ENCODE data around the gene EEA1. TPM values are rescaled to one million over a fixed set of nuclear protein-coding genes. Genes with fewer than 3 reads are reported as not detected.
A peak's percentile ranks its signal among the peaks of the same experiment; 100 is the strongest.

EEA1 gene
- total RNA-seq, 4 donors from 2014 or later, result 18.6 to 28.7 (median 20.8) TPM

DNA sequence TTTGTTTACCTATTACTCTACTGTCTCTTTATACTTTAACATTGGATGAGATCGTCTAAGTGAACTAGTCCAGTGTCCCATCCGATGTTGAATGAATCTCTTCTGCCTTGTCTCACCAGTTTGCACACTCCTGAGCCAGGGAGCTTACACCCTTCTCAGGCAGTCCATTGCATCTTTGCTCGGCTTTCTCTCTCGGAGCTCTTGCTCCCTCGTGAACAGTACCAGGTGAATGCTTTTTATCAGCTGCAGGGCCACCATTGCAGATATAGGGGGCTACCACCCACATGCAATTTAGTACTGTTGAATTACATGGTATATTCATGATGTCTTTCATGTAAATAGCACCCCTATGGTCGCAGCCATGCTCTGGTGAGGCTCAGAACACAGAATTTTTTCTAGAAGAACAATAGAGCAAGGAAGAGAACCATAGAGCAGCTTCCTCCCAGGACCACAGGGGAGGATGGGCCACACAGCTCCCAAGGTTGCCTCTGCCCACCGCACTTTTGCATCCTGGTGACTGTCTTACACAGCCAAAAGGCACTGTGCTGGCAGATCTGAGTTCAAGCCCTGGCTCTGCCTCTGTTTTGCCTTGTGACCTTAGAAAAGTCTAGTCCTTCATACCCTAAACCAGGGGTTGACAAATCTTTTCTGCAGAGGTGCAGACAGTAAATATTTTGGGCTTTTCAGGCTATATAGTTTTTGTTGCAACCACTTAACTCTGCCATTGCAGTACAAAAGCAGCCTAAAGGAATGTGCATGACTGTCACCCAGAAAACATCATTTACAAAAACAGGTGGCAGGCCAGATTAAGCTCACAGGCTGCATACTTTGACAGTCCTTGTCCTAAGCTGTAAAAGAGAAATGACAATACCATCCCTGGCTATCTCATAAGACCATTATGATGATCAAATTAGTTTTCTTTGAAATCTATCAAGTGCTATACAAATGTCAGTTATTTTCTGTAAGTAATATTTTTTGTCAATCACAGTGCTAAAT is 190.9 kb downstream of the EEA1 start:
- peaks cover 13 to 15% of the 10 kb centered on the region in 2 donors for H3K4me1 ChIP-seq
- H3K27me3 ChIP-seq, result no peaks in the 10 kb centered on the region
- H3K27ac ChIP-seq, result no peak overlapping the region
- ATAC-seq (no peak), DNase-seq (no peak)
- in situ Hi-C loops (cut with MboI; ENCODE audit: low sequenced_read_pairs in 4 of 4) (no loop called here), intact Hi-C loops (cut with DNase I; ENCODE audit: low total_unique reads) (no loop called here)
- TF ChIP-seq, protein P1, sequence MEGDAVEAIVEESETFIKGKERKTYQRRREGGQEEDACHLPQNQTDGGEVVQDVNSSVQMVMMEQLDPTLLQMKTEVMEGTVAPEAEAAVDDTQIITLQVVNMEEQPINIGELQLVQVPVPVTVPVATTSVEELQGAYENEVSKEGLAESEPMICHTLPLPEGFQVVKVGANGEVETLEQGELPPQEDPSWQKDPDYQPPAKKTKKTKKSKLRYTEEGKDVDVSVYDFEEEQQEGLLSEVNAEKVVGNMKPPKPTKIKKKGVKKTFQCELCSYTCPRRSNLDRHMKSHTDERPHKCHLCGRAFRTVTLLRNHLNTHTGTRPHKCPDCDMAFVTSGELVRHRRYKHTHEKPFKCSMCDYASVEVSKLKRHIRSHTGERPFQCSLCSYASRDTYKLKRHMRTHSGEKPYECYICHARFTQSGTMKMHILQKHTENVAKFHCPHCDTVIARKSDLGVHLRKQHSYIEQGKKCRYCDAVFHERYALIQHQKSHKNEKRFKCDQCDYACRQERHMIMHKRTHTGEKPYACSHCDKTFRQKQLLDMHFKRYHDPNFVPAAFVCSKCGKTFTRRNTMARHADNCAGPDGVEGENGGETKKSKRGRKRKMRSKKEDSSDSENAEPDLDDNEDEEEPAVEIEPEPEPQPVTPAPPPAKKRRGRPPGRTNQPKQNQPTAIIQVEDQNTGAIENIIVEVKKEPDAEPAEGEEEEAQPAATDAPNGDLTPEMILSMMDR (IDR thresholded peaks at IDR 0.05 in 4 of 5, conservative IDR thresholded peaks at IDR 0.05 in 1 of 5), result no peak
- TF ChIP-seq POLR2A (IDR thresholded peaks at IDR 0.05), result no peak
- no peaks in the 10 kb centered on the region for H3K9me3 ChIP-seq
- no peaks in the 10 kb centered on the region for H3K36me3 ChIP-seq
- no peak overlapping the region for H3K4me3 ChIP-seq

DNA sequence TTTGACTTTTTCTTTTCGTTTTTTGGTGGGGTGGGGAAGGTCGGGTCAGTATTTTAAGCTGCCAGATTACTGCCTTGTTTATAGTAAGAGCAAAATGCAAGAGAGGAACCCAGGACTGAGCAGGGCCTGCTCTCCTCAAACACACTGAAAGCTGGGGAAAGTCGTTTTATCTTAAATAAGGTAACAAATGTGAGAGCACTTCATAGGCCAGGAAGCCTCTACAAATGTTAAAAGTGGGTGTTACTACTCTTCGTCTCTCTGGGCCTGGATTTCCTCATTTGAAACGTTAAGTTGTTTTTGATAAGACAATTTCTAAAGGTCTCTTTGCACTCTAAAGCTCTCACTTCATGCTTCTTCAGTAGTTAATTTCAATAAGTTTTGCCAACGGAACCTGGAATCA is 192.5 kb downstream of the EEA1 start:
- Histone ChIP-seq H3K27me3 (no peaks in the 10 kb centered on the region), H3K27ac (no peak overlapping the region), H3K9me3 (no peaks in the 10 kb centered on the region), H3K4me1 (peaks cover 13 to 14% of the 10 kb centered on the region in 2 donors), H3K36me3 (no peaks in the 10 kb centered on the region), H3K4me3 (no peak overlapping the region)
- TF ChIP-seq, protein P1 (IDR thresholded peaks at IDR 0.05 in 4 of 5, conservative IDR thresholded peaks at IDR 0.05 in 1 of 5), result no peak
- no peak for TF ChIP-seq POLR2A (IDR thresholded peaks at IDR 0.05)
- ATAC-seq, result no peak
- DNase-seq, result no peak
- intact Hi-C loops (cut with DNase I; ENCODE audit: low total_unique reads) (no loop called here), in situ Hi-C loops (cut with MboI; ENCODE audit: low sequenced_read_pairs in 4 of 4) (no loop called here)

DNA sequence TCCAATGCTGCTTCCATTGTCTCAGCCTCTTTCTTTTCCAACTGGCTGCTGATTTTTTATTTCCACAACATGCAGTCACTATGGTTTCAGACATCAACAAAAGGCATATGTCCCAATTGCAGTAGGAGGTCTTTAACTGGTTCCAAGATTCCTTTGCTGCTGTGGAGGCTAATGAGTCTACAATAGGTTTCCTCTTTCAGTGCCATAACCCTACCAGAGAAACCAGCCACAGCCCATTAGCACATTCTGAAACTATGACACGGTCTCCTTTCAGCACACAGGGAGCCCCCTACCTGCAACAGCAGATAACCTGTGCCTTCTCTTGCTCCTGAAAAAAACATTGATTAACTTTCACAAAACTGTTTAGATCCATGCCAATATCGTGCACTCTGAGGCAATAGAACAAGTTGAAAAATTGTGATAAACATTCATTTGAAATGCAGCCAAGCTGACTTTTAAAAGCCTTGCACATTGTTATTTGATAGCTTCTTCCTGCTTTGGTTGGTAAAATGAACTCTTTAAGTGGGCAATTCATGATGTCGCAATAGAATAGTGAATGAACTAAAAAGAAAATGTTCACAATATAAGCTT is 193.9 kb downstream of the EEA1 start:
- H3K4me1 ChIP-seq, result peaks cover 11 to 13% of the 10 kb centered on the region in 2 donors
- no peak for DNase-seq
- intact Hi-C loops (cut with DNase I; ENCODE audit: low total_unique reads), result no loop called here

DNA sequence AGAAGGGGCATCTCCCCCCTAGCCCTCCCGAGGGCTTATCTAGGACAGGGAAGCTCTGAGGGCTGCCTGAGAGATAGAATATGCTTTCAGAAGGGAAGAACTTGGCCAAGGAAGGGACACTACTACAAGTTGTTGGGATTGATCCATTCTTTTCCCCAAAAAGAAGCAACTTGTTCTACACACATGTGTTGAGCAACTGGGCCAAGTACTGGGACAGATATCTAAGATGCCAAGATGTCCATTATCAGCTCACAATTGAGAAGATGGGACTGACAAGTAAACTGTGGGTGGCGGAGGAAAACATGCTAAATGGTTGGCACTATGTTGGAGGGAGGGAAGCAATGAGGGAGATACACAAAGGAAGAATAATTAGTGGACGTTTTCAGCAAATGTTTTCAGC is 195.4 kb downstream of the EEA1 start:
- H3K27ac ChIP-seq, result no peak overlapping the region
- no peak for ATAC-seq

More for the DNA sequence above, 193.9 kb downstream of the EEA1 start:
- TF ChIP-seq, protein P1 (IDR thresholded peaks at IDR 0.05 in 4 of 5, conservative IDR thresholded peaks at IDR 0.05 in 1 of 5), result no peak
- TF ChIP-seq POLR2A (IDR thresholded peaks at IDR 0.05), result no peak
- H3K9me3 ChIP-seq, result no peaks in the 10 kb centered on the region
- no peaks in the 10 kb centered on the region for H3K27me3 ChIP-seq
- in situ Hi-C loops (cut with MboI; ENCODE audit: low sequenced_read_pairs in 4 of 4), result no loop called here
- H3K4me3 ChIP-seq, result no peak overlapping the region
- peak; percentile 46 to 50 for ATAC-seq
- no peaks in the 10 kb centered on the region for H3K36me3 ChIP-seq
- H3K27ac ChIP-seq, result no peak overlapping the region

More for the DNA sequence above, 195.4 kb downstream of the EEA1 start:
- peaks cover 11 to 13% of the 10 kb centered on the region in 2 donors for H3K4me1 ChIP-seq
- no peaks in the 10 kb centered on the region for H3K36me3 ChIP-seq
- H3K27me3 ChIP-seq, result no peaks in the 10 kb centered on the region
- no peak overlapping the region for H3K4me3 ChIP-seq
- intact Hi-C loops (cut with DNase I; ENCODE audit: low total_unique reads) (no loop called here), in situ Hi-C loops (cut with MboI; ENCODE audit: low sequenced_read_pairs in 4 of 4) (no loop called here)
- TF ChIP-seq POLR2A (IDR thresholded peaks at IDR 0.05), result no peak
- TF ChIP-seq, protein P1 (IDR thresholded peaks at IDR 0.05 in 4 of 5, conservative IDR thresholded peaks at IDR 0.05 in 1 of 5), result no peak
- no peak for DNase-seq
- H3K9me3 ChIP-seq, result no peaks in the 10 kb centered on the region

All from gastrocnemius medialis (tissue), 4 donors.